ENCODE data around the gene OR6C75.

DNA sequence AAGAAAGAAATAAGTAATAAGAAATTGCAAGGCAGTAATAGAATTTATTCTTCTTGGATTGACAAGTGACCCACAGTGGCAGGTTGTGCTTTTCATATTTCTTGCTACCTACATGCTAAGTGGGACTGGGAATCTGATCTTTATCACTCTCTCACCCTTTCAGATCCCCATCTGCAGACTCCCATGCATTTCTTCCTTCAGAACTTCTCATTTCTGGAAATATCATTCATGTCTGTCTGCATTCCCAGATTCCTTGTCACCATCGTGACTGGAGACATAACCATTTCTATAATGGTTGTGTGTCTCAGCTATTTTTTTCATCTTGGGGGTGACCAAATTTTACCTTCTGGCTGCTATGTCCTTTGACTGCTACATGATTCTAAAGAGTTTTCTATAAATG lies 33.6 kb downstream of the OR6C75 start:
- TF ChIP-seq, protein P1, sequence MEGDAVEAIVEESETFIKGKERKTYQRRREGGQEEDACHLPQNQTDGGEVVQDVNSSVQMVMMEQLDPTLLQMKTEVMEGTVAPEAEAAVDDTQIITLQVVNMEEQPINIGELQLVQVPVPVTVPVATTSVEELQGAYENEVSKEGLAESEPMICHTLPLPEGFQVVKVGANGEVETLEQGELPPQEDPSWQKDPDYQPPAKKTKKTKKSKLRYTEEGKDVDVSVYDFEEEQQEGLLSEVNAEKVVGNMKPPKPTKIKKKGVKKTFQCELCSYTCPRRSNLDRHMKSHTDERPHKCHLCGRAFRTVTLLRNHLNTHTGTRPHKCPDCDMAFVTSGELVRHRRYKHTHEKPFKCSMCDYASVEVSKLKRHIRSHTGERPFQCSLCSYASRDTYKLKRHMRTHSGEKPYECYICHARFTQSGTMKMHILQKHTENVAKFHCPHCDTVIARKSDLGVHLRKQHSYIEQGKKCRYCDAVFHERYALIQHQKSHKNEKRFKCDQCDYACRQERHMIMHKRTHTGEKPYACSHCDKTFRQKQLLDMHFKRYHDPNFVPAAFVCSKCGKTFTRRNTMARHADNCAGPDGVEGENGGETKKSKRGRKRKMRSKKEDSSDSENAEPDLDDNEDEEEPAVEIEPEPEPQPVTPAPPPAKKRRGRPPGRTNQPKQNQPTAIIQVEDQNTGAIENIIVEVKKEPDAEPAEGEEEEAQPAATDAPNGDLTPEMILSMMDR (IDR thresholded peaks at IDR 0.05; ENCODE audit: insufficient read depth, low read length, poor library complexity, severe bottlenecking) = no peak
- no peak for TF ChIP-seq EZH2phosphoT487 (conservative IDR thresholded peaks at IDR 0.05; ENCODE audit: low read length)

All from SU-DHL-6 (cell line).